ENCODE data around the gene RABL6.

Gene RABL6

DNA sequence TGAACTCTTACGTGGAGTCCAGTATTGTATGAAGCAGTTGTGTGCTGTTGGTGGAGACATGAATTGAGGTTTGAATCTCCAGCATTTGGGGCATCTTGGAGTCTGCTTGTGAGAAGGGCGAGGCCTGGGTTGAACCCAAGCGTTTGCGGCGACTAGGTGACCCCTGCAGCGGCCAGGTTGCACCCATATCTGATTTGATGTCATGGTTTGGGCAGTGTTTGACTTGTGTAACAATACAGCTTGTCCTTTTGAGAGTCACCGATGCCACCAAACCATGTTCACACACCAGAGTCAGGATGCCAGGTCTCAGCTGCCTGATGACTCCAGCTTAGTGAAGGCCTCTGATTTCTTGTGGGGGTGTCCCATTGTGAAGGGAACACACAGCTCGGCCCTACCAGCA is 80.7 kb downstream of the RABL6 start:
- DNase-seq: no peak

GRCh38 chr9:136889858-136890257 is 82.1 kb downstream of the RABL6 start:
- no peak for DNase-seq

- DNase-seq: no peak
These were observed 82.9 kb downstream of the RABL6 start for GRCh38 chr9:136890661-136891060.
